ENCODE measurements around the gene ALG14.

Gene ALG14

GRCh38 chr1:94926915-94927404 is 145.8 kb downstream of the ALG14 start, which contains the start of gene CNN3:
Gene CNN3, minus strand, starts transcription at chr1:94927110. Its CDS starts 216 bp downstream, at chr1:94926894.
- peak within 1 kb of the TSS; percentile 81 for H3K4me3 Mint-ChIP-seq
- H3K9me3 Mint-ChIP-seq, result no peaks in the 10 kb centered on the region
- peaks cover 52% of the 10 kb centered on the region for H3K27me3 Mint-ChIP-seq
- DNase-seq, result peak; percentile 76
- no peaks in the 10 kb centered on the region for H3K36me3 Mint-ChIP-seq (ENCODE audit: low read depth)
- peaks cover 19% of the 10 kb centered on the region for H3K4me1 Mint-ChIP-seq (ENCODE audit: low read depth)
- peak within 1 kb of the TSS; percentile 51 for H3K27ac Mint-ChIP-seq

- Mint-ChIP-seq H3K9me3 (no peaks in the 10 kb centered on the region), H3K4me3 (peak overlapping the region; percentile 81), H3K27ac (peak overlapping the region; percentile 40), H3K4me1 (ENCODE audit: low read depth) (peaks cover 19% of the 10 kb centered on the region), H3K27me3 (peaks cover 52% of the 10 kb centered on the region), H3K36me3 (ENCODE audit: low read depth) (no peaks in the 10 kb centered on the region)
- peak; percentile 60 for DNase-seq
Observed at GRCh38 chr1:94926126-94926914, 146.4 kb downstream of the ALG14 start.

GRCh38 chr1:94925561-94926125 is 147.1 kb downstream of the ALG14 start:
- peak overlapping the region; percentile 81 for H3K4me3 Mint-ChIP-seq
- H3K9me3 Mint-ChIP-seq, result no peaks in the 10 kb centered on the region
- H3K4me1 Mint-ChIP-seq (ENCODE audit: low read depth), result peaks cover 19% of the 10 kb centered on the region
- no peaks in the 10 kb centered on the region for H3K36me3 Mint-ChIP-seq (ENCODE audit: low read depth)
- peak overlapping the region; percentile 40 for H3K27ac Mint-ChIP-seq
- H3K27me3 Mint-ChIP-seq, result peaks cover 52% of the 10 kb centered on the region
- peak; percentile 37 for DNase-seq

- Mint-ChIP-seq H3K27ac (no peak overlapping the region), H3K36me3 (ENCODE audit: low read depth) (no peaks in the 10 kb centered on the region), H3K9me3 (no peaks in the 10 kb centered on the region), H3K4me1 (ENCODE audit: low read depth) (peaks cover 19% of the 10 kb centered on the region), H3K27me3 (peaks cover 52% of the 10 kb centered on the region), H3K4me3 (no peak overlapping the region)
- DNase-seq, result no peak
Observed at GRCh38 chr1:94925004-94925403, 147.7 kb downstream of the ALG14 start.
